ENCODE measurements around the gene LIPF.

DNA sequence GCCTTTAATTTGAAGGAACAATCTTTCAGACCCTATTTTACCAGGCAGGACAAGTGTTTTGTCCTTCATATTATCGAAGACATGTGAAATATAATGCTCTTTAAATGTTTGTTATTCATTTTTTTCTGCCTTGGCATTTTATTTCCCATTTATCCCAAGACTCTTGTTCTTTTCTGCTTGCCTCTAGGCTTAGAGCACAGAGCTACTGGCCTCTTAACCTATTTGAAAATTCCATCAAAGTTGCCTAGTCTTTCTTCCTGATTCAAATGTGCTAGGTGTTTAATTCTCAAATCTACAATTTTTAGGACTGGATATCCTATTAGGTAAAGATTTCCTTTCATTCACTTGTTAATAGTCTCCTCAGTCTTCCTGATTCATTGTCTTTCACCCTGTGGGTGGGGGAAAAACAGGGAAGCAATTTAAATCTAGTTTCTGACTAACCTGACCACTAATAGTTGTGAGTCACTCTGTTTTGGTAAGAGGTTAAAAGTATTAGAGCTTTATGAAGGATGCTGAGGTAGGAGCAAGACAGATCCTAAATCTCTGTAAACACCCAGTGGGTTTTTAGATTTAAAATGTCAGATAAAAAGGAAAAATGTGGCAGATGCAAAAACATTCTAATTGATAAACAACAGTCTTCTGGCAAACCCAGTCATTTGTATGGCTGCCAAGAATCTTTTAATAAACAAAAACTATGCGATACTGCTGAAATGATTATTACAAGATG, 43.4 kb downstream of the LIPF start:
- TF ChIP-seq CTCF (IDR thresholded peaks at IDR 0.05) (no peak), EZH2 (IDR thresholded peaks at IDR 0.05) (no peak)
